ENCODE data around the gene OR11H12. TPM values are rescaled to one million over a fixed set of nuclear protein-coding genes. Genes with fewer than 3 reads are reported as not detected.
"Not testable (repeated sequence)": the region's sequence is repeated elsewhere in the genome, so short reads cannot be mapped to it uniquely, and the experiment has no call there.

OR11H12 gene, protein sequence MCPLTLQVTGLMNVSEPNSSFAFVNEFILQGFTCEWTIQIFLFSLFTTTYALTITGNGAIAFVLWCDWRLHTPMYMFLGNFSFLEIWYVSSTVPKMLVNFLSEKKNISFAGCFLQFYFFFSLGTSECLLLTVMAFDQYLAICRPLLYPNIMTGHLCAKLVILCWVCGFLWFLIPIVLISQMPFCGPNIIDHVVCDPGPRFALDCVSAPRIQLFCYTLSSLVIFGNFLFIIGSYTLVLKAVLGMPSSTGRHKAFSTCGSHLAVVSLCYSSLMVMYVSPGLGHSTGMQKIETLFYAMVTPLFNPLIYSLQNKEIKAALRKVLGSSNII
- not detected for total RNA-seq

- not testable (repeated sequence) for H3K9me3 ChIP-seq; H3K36me3 ChIP-seq; H3K27ac ChIP-seq; H3K4me3 ChIP-seq; DNase-seq (ENCODE audit: low spot score); H3K27me3 ChIP-seq (replicated peaks; ENCODE audit: insufficient read depth); H3K4me1 ChIP-seq (ENCODE audit: control insufficient read depth in 1 of 2, low read depth in 2 of 2); ATAC-seq (ENCODE audit: insufficient number of reproducible peaks, low FRiP score, low read depth)
Measured at GRCh38 chr14:18600817-18601216, at the start of gene OR11H12. TSS of gene OR11H12 (plus strand) at chr14:18601117. CDS start at chr14:18601117, 0 bp downstream.

DNA sequence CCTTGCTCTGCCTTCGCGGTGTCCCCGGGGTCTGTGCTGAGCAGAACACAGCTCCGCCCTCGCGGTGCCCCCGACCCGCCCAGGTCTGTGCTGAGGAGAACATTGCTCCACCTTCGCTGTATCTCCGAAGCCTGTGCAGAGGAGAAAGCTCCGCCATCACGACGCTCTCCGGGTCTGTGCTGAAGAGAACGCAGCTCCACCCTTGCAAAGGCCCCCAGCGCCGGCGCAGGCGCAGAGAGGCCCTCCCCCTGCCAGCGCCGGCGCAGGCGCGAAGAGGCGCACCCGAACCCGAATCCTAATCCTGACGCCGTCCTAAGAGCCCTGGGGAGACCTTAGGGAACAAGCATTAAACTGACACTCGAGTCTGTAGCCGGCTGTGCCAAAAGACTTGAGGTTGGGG, 18.0 kb upstream of the OR11H12 start:
- not testable (repeated sequence) for ATAC-seq (ENCODE audit: insufficient number of reproducible peaks, low FRiP score, low read depth)

GRCh38 chr14:18626610-18627213, 25.8 kb downstream of the OR11H12 start:
- DNase-seq (ENCODE audit: low spot score); H3K27me3 ChIP-seq (replicated peaks; ENCODE audit: insufficient read depth): not testable (repeated sequence)

More for the DNA sequence above, 18.0 kb upstream of the OR11H12 start:
- not testable (repeated sequence) for H3K27ac ChIP-seq; H3K9me3 ChIP-seq; H3K36me3 ChIP-seq; H3K4me3 ChIP-seq; H3K4me1 ChIP-seq (ENCODE audit: control insufficient read depth in 1 of 2, low read depth in 2 of 2); H3K27me3 ChIP-seq (replicated peaks; ENCODE audit: insufficient read depth); DNase-seq (ENCODE audit: low spot score)

GRCh38 chr14:18636066-18636465, 35.1 kb downstream of the OR11H12 start:
- not testable (repeated sequence) for ATAC-seq (ENCODE audit: insufficient number of reproducible peaks, low FRiP score, low read depth); H3K27me3 ChIP-seq (replicated peaks; ENCODE audit: insufficient read depth); H3K36me3 ChIP-seq; H3K9me3 ChIP-seq; H3K27ac ChIP-seq; DNase-seq (ENCODE audit: low spot score); H3K4me3 ChIP-seq; H3K4me1 ChIP-seq (ENCODE audit: control insufficient read depth in 1 of 2, low read depth in 2 of 2)

More at GRCh38 chr14:18626610-18627213, 25.8 kb downstream of the OR11H12 start:
- not testable (repeated sequence) for H3K9me3 ChIP-seq; H3K4me3 ChIP-seq; H3K27ac ChIP-seq; H3K4me1 ChIP-seq (ENCODE audit: control insufficient read depth in 1 of 2, low read depth in 2 of 2); ATAC-seq (ENCODE audit: insufficient number of reproducible peaks, low FRiP score, low read depth); H3K36me3 ChIP-seq

- not testable (repeated sequence) for H3K9me3 ChIP-seq; H3K4me1 ChIP-seq (ENCODE audit: control insufficient read depth in 1 of 2, low read depth in 2 of 2); H3K27ac ChIP-seq; H3K27me3 ChIP-seq (replicated peaks; ENCODE audit: insufficient read depth); H3K36me3 ChIP-seq; ATAC-seq (ENCODE audit: insufficient number of reproducible peaks, low FRiP score, low read depth); H3K4me3 ChIP-seq; DNase-seq (ENCODE audit: low spot score)
Measured at GRCh38 chr14:18638032-18638431, 37.1 kb downstream of the OR11H12 start.

DNA sequence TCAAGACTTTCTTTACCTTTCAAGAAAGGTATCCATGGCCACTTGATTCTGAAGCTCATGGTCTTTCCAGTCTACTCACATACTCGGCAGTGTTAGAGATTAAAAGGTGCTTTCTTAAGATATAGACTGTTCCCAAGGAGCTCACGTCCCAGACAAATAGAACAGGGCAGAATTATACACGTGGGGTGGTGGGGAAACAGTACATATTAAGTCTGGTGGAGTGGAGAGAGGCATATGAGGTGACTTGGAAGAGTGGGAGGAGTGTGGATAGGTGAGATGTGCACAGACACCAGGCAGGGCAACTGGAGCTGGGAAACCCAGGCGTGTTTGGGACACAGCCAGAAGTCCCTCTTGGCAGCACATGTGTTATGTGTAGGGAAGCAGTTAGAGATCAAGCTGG, 37.9 kb downstream of the OR11H12 start:
- H3K4me3 ChIP-seq; H3K27ac ChIP-seq; H3K36me3 ChIP-seq; H3K4me1 ChIP-seq (ENCODE audit: control insufficient read depth in 1 of 2, low read depth in 2 of 2); H3K27me3 ChIP-seq (replicated peaks; ENCODE audit: insufficient read depth); H3K9me3 ChIP-seq; ATAC-seq (ENCODE audit: insufficient number of reproducible peaks, low FRiP score, low read depth); DNase-seq (ENCODE audit: low spot score): not testable (repeated sequence)

GRCh38 chr14:18646075-18646730, 45.3 kb downstream of the OR11H12 start:
- not testable (repeated sequence) for ATAC-seq (ENCODE audit: insufficient number of reproducible peaks, low FRiP score, low read depth); H3K9me3 ChIP-seq; H3K27me3 ChIP-seq (replicated peaks; ENCODE audit: insufficient read depth); DNase-seq (ENCODE audit: low spot score); H3K36me3 ChIP-seq; H3K27ac ChIP-seq; H3K4me1 ChIP-seq (ENCODE audit: control insufficient read depth in 1 of 2, low read depth in 2 of 2); H3K4me3 ChIP-seq

Measured in thoracic aorta (tissue), 2 donors.